Liver (tissue), 9 donors: ENCODE measurements around the gene TRIM15. TPM values are rescaled to one million over a fixed set of nuclear protein-coding genes. Genes with fewer than 3 reads are reported as not detected.

ENCODE experiments used
- DNase-seq: peaks from one replicate; pipeline ENCODE4 v3.0.0-alpha.2; 2017; ENCODE audit warnings: low spot score
- H3K27ac ChIP-seq, 2 donors: one replicate each; pipeline ENCODE4 v1.7.0; 2013; ENCODE audit warnings: inconsistent platforms in 2 of 2, low read length in 2 of 2, control low read depth in 1 of 2, low read depth in 1 of 2, mild to moderate bottlenecking in 1 of 2
- H3K27me3 ChIP-seq, 4 donors: one replicate each; pipeline versions ENCODE4 v1.6.1 to v1.7.0; 2013; ENCODE audit warnings: low read length in 3 of 4, inconsistent platforms in 1 of 4, mild to moderate bottlenecking in 1 of 4, moderate library complexity in 1 of 4; ENCODE audit not compliant: control insufficient read depth in 4 of 4, insufficient read depth in 4 of 4
- H3K36me3 ChIP-seq, 4 donors: one replicate each; pipeline versions ENCODE4 v1.6.1 to v1.7.0; 2013; ENCODE audit warnings: low read length in 3 of 4, mild to moderate bottlenecking in 3 of 4, low read depth in 1 of 4, moderate library complexity in 1 of 4; ENCODE audit not compliant: control insufficient read depth in 4 of 4, insufficient read depth in 3 of 4
- H3K4me1 ChIP-seq, 4 donors: one replicate each; pipeline versions ENCODE4 v1.6.1 to v1.7.0; 2013; ENCODE audit warnings: low read length in 3 of 4, mild to moderate bottlenecking in 3 of 4, moderate library complexity in 1 of 4; ENCODE audit not compliant: control insufficient read depth in 4 of 4, insufficient read depth in 4 of 4
- H3K4me3 ChIP-seq, 3 donors: one replicate each; pipeline versions ENCODE4 v1.6.1 to v1.7.0; 2013; ENCODE audit warnings: low read length in 3 of 3, control low read depth in 1 of 3, low read depth in 1 of 3, mild to moderate bottlenecking in 1 of 3
- H3K9ac ChIP-seq, 2 donors: one replicate each; pipeline ENCODE4 v1.7.0; 2013; ENCODE audit warnings: low read length in 2 of 2, mild to moderate bottlenecking in 2 of 2, moderate library complexity in 2 of 2, control low read depth in 1 of 2, low read depth in 1 of 2
- H3K9me3 ChIP-seq, 4 donors: one replicate each; pipeline versions ENCODE4 v1.6.1 to v1.7.0; 2013; ENCODE audit warnings: low read length in 3 of 4; ENCODE audit not compliant: control insufficient read depth in 4 of 4
- EGR1 ChIP-seq, 2 donors: IDR thresholded peaks; 2 replicates each; pipeline ENCODE4 v1.6.1; 2016 to 2018; ENCODE audit warnings: antibody characterized with exemption in 2 of 2, low read depth in 2 of 2
- FOXA1 ChIP-seq: IDR thresholded peaks from 2 replicates; pipeline ENCODE4 v1.6.1; 2016; ENCODE audit warnings: antibody characterized with exemption
- FOXA2 ChIP-seq: IDR thresholded peaks from 2 replicates; pipeline ENCODE4 v1.6.1; 2016; ENCODE audit warnings: antibody characterized with exemption
- GABPA ChIP-seq, 2 donors: IDR thresholded peaks in 1 of 2; conservative IDR thresholded peaks in 1 of 2; 2 replicates each; pipeline ENCODE4 v1.6.1; 2016; ENCODE audit warnings: antibody characterized with exemption in 2 of 2, mild to moderate bottlenecking in 1 of 2, moderate library complexity in 1 of 2
- HNF4A ChIP-seq, 2 donors: conservative IDR thresholded peaks; 2 replicates each; pipeline ENCODE4 v1.6.1; 2016; ENCODE audit warnings: antibody characterized with exemption in 2 of 2, mild to moderate bottlenecking in 2 of 2
- JUND ChIP-seq, 2 donors: IDR thresholded peaks; 2 replicates each; pipeline ENCODE4 v1.6.1; 2016; ENCODE audit warnings: antibody characterized with exemption in 2 of 2
- NR2F2 ChIP-seq: IDR thresholded peaks from 2 replicates; pipeline ENCODE4 v1.6.1; 2016; ENCODE audit warnings: antibody characterized with exemption
- RAD21 ChIP-seq, 2 donors: IDR thresholded peaks; 2 replicates each; pipeline ENCODE4 v1.6.1; 2016; ENCODE audit warnings: antibody characterized with exemption in 2 of 2, mild to moderate bottlenecking in 2 of 2
- RXRA ChIP-seq, 2 donors: IDR thresholded peaks; 2 replicates each; pipeline ENCODE4 v1.6.1; 2017 to 2018; ENCODE audit warnings: antibody characterized with exemption in 2 of 2, mild to moderate bottlenecking in 1 of 2
- SP1 ChIP-seq: IDR thresholded peaks from 2 replicates; pipeline ENCODE4 v1.6.1; 2018; ENCODE audit warnings: antibody characterized with exemption, mild to moderate bottlenecking
- TAF1 ChIP-seq: conservative IDR thresholded peaks from 2 replicates; pipeline ENCODE4 v1.6.1; 2016; ENCODE audit warnings: antibody characterized with exemption, mild to moderate bottlenecking
- YY1 ChIP-seq: IDR thresholded peaks from 2 replicates; pipeline ENCODE4 v1.6.1; 2016; ENCODE audit warnings: antibody characterized with exemption, mild to moderate bottlenecking
- WGBS: extraction: QIAGEN DNeasy Blood & Tissue Kit; methylation state at CpG from one replicate; pipeline ENCODE4 v1.1.7; 2013; 5-methylcytosine and 5-hydroxymethylcytosine counted together
- polyA plus RNA-seq, 2 donors: library from polyadenylated mRNA; stranded (reverse) in 1 of 2; unstranded in 1 of 2; fragments of 200-250 nt in 1 of 2; fragments of >200 nt in 1 of 2; fragmentation: Nextera tagmentation in 1 of 2; extraction: Ambion mirVana in 1 of 2; gene quantifications; one replicate each; pipeline versions ENCODE4 v1.2.1 to v1.2.3, GENCODE V29; 2013 to 2015
- total RNA-seq, 2 donors: library from RNA; depleted of rRNA; stranded (reverse); fragments of >200 nt; gene quantifications; one replicate each; pipeline ENCODE4 v1.2.3, GENCODE V29; 2014
- TF ChIP-seq, protein P1 (sequence below): fragments of 150-350 bp; IDR thresholded peaks from 2 replicates; pipeline ENCODE4 v1.5.1; 2017; ENCODE audit warnings: improper control_type of control experiment, low read depth, low read length; ENCODE audit not compliant: missing input control
- TF ChIP-seq, protein P2 (sequence below): IDR thresholded peaks from 2 replicates; pipeline ENCODE4 v1.6.1; 2016; ENCODE audit warnings: antibody characterized with exemption
- TF ChIP-seq, protein P3 (sequence below): IDR thresholded peaks from 2 replicates; pipeline ENCODE4 v1.6.1; 2016; ENCODE audit warnings: antibody characterized with exemption
- TF ChIP-seq, protein P4 (sequence below): IDR thresholded peaks from 2 replicates; pipeline ENCODE4 v1.6.1; 2016; ENCODE audit warnings: antibody characterized with exemption, mild to moderate bottlenecking
- TF ChIP-seq, protein P5 (sequence below): IDR thresholded peaks from 2 replicates; pipeline ENCODE4 v1.6.1; 2016; ENCODE audit warnings: antibody characterized with exemption
- donor health status: healthy.
- donor health status: healthy.
- donor health status: healthy.
- donor health status: healthy.
- donor health status: healthy.

TRIM15 gene
- total and polyA plus RNA-seq, 4 donors = 1.6 to 2.8 (median 1.9) TPM

DNA sequence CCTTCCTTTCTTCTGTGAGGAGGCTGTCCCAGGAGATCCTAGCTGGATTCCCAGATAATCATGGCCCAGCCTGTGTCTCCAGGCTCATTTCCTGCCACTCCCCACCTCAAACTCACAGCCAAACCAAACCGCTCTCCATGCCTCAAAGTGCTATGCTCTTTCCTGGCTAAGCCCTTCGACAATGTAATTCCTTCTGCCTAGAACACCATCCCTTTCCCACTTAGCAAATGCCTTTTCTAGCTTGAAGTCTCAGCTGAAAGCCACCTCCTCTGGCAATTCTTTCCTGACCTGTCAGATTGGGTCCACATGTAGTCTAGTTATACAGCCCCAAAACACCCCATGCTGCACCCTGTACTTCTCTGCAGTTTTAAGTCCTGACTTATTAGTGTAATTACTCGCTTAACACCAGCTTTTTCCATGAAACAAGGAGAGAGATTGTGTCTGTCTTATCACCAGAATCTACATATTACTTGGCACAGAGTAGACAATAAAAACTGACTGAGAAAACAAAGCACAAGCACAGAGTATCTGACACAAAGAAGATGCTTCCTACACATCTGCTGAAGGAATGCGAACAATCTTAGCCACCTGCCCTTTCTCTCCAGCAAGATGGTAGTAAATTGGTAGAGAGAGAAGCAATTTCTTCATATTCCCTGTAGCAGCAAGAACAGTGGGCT is 44.4 kb downstream of the TRIM15 start:
- DNase-seq = no peak
- H3K9ac ChIP-seq = peak overlapping the region; percentile 13 to 83

More for the DNA sequence above, 44.4 kb downstream of the TRIM15 start:
- Histone ChIP-seq H3K36me3 (no peaks in the 10 kb centered on the region), H3K4me3 (peak overlapping the region in 1 of 3 donors; percentile 38), H3K27me3 (no peaks in the 10 kb centered on the region), H3K9me3 (no peaks in the 10 kb centered on the region), H3K4me1 (peaks cover 23 to 87% (median 84%) of the 10 kb centered on the region in 4 donors), H3K27ac (peak overlapping the region; percentile 82 to 91)
- TF ChIP-seq NR2F2 (no peak), EGR1 (IDR thresholded peaks at IDR 0.05; ENCODE audit: low read depth in 2 of 2) (no peak), FOXA2 (no peak), FOXA1 (no peak), HNF4A (conservative IDR thresholded peaks at IDR 0.05) (no peak), YY1 (no peak), SP1 (no peak), TAF1 (no peak), RXRA (IDR thresholded peaks at IDR 0.05) (no peak), GABPA (IDR thresholded peaks at IDR 0.05 in 1 of 2, conservative IDR thresholded peaks at IDR 0.05 in 1 of 2) (no peak), RAD21 (IDR thresholded peaks at IDR 0.05) (no peak), JUND (IDR thresholded peaks at IDR 0.05) (no peak)
- TF ChIP-seq, protein P1, sequence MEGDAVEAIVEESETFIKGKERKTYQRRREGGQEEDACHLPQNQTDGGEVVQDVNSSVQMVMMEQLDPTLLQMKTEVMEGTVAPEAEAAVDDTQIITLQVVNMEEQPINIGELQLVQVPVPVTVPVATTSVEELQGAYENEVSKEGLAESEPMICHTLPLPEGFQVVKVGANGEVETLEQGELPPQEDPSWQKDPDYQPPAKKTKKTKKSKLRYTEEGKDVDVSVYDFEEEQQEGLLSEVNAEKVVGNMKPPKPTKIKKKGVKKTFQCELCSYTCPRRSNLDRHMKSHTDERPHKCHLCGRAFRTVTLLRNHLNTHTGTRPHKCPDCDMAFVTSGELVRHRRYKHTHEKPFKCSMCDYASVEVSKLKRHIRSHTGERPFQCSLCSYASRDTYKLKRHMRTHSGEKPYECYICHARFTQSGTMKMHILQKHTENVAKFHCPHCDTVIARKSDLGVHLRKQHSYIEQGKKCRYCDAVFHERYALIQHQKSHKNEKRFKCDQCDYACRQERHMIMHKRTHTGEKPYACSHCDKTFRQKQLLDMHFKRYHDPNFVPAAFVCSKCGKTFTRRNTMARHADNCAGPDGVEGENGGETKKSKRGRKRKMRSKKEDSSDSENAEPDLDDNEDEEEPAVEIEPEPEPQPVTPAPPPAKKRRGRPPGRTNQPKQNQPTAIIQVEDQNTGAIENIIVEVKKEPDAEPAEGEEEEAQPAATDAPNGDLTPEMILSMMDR = no peak
- TF ChIP-seq, protein P2, sequence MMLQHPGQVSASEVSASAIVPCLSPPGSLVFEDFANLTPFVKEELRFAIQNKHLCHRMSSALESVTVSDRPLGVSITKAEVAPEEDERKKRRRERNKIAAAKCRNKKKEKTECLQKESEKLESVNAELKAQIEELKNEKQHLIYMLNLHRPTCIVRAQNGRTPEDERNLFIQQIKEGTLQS = no peak
- TF ChIP-seq, protein P3, sequence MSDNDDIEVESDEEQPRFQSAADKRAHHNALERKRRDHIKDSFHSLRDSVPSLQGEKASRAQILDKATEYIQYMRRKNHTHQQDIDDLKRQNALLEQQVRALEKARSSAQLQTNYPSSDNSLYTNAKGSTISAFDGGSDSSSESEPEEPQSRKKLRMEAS = no peak
- TF ChIP-seq, protein P4, sequence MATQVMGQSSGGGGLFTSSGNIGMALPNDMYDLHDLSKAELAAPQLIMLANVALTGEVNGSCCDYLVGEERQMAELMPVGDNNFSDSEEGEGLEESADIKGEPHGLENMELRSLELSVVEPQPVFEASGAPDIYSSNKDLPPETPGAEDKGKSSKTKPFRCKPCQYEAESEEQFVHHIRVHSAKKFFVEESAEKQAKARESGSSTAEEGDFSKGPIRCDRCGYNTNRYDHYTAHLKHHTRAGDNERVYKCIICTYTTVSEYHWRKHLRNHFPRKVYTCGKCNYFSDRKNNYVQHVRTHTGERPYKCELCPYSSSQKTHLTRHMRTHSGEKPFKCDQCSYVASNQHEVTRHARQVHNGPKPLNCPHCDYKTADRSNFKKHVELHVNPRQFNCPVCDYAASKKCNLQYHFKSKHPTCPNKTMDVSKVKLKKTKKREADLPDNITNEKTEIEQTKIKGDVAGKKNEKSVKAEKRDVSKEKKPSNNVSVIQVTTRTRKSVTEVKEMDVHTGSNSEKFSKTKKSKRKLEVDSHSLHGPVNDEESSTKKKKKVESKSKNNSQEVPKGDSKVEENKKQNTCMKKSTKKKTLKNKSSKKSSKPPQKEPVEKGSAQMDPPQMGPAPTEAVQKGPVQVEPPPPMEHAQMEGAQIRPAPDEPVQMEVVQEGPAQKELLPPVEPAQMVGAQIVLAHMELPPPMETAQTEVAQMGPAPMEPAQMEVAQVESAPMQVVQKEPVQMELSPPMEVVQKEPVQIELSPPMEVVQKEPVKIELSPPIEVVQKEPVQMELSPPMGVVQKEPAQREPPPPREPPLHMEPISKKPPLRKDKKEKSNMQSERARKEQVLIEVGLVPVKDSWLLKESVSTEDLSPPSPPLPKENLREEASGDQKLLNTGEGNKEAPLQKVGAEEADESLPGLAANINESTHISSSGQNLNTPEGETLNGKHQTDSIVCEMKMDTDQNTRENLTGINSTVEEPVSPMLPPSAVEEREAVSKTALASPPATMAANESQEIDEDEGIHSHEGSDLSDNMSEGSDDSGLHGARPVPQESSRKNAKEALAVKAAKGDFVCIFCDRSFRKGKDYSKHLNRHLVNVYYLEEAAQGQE = no peak
- TF ChIP-seq, protein P5, sequence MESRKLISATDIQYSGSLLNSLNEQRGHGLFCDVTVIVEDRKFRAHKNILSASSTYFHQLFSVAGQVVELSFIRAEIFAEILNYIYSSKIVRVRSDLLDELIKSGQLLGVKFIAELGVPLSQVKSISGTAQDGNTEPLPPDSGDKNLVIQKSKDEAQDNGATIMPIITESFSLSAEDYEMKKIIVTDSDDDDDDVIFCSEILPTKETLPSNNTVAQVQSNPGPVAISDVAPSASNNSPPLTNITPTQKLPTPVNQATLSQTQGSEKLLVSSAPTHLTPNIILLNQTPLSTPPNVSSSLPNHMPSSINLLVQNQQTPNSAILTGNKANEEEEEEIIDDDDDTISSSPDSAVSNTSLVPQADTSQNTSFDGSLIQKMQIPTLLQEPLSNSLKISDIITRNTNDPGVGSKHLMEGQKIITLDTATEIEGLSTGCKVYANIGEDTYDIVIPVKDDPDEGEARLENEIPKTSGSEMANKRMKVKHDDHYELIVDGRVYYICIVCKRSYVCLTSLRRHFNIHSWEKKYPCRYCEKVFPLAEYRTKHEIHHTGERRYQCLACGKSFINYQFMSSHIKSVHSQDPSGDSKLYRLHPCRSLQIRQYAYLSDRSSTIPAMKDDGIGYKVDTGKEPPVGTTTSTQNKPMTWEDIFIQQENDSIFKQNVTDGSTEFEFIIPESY = no peak
- WGBS = 45% methylated on average over 4 of the region's 4 CpGs
